NCI-H1694 (cell line): Measurements from ENCODE around the gene ORAI2.
A peak's percentile ranks its signal among the peaks of the same experiment; 100 is the strongest.
"Not testable (repeated sequence)": the region's sequence is repeated elsewhere in the genome, so short reads cannot be mapped to it uniquely, and the experiment has no call there.

Experiments used
- DNase-seq: peaks from one replicate; lab custom pipeline; 2025; lab: John Stamatoyannopoulos, UW

ORAI2 gene

DNA sequence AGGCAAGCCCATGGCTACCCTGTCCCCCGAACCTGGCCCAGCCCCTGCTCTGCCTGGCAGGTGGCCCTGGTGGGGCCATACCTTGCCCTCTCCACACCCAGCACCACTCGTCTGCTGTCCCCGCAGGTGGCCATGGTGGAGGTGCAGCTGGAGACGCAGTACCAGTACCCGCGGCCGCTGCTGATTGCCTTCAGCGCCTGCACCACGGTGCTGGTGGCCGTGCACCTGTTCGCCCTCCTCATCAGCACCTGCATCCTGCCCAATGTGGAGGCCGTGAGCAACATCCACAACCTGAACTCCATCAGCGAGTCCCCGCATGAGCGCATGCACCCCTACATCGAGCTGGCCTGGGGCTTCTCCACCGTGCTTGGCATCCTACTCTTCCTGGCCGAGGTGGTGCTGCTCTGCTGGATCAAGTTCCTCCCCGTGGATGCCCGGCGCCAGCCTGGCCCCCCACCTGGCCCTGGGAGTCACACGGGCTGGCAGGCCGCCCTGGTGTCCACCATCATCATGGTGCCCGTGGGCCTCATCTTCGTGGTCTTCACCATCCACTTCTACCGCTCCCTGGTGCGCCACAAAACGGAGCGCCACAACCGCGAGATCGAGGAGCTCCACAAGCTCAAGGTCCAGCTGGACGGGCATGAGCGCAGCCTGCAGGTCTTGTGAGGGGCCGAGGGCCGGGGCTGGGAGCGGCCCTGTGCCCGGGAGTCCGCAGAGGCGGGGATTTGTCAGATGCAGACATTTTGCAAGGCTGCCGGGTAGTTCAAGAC, 13.2 kb downstream of the ORAI2 start:
- DNase-seq: no peak

GRCh38 chr7:102447311-102447710, 13.9 kb downstream of the ORAI2 start:
- DNase-seq: no peak

- no peak for DNase-seq
Observed at GRCh38 chr7:102449136-102449535, 15.8 kb downstream of the ORAI2 start.

GRCh38 chr7:102450242-102450641, 16.9 kb downstream of the ORAI2 start:
- DNase-seq: peak; percentile 15

GRCh38 chr7:102451371-102452054, 18.1 kb downstream of the ORAI2 start:
- no peak for DNase-seq

DNA sequence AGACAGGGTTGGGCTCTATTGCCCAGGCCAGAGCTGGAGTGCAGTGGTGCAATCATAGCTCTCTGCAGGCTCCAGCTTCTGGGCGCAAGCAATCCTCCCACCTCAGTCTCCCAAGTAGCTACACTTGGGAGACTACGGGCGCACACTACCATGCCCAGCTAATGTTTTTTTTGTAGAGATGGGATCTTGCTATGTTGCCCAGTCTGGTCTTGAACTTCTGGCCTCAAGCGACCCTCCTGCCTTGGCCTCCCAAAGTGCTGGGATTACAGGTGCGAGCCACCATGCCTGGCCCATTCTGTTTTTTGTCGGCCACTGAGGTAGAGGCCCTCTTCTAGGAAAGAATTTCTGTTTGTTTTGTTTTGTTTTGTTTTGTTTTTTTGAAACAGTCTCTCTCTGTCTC, 19.1 kb downstream of the ORAI2 start:
- DNase-seq: no peak

GRCh38 chr7:102453319-102453718, 19.9 kb downstream of the ORAI2 start:
- no peak for DNase-seq

GRCh38 chr7:102454468-102454867, 21.1 kb downstream of the ORAI2 start:
- peak; percentile 42 for DNase-seq

- DNase-seq: not testable (repeated sequence)
Observed at GRCh38 chr7:102454932-102455331, 21.6 kb downstream of the ORAI2 start.

DNA sequence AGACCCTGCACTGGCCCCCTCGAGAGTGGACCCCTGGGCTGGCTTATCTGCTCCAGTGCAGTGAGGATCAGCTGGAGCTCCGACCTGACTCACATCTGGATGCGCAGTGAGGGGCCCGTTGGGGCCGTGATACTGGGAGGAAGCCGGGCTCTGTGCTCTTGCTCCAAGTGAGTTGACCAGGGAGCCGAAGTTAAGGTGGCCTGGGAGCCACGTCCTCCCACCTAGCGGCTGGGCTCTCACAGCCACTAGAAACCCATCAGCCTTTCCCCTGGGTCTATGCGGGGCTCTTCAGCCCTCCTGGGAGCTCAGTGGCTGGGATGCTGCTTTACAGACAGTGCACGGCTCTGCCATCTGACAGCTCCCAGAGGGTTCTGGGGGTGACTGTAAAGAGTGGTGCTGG, 22.2 kb downstream of the ORAI2 start:
- DNase-seq: no peak

GRCh38 chr7:102456327-102456726, 23.0 kb downstream of the ORAI2 start:
- no peak for DNase-seq

DNA sequence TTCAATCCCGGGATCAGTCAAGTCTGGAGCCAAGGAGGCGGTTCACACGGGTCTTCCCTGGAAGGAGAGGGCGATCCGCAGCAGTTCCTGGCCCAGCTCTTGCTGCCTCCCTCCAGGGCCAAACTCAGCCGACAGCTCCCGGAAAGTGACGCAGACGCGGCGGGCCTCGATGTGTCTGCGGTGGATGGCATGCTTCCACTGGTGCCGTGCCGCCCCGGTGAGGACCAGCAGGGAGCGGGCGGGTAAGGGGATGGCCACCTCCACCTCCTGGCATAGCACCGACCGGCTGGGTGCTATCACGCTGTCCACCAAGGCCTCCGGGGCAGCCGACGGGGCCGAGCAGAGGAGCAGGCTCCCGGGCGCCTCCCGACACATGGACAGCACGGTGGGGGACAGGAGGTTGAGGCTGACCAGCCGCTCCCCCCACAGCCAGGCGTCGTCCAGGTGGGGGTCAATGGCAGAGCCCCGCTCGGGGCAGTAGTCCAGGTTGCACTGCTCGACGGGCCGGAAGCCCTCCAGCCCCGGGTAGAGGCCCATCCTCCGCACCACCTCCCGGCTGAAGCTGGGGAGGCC, 24.1 kb downstream of the ORAI2 start:
- no peak for DNase-seq

DNA sequence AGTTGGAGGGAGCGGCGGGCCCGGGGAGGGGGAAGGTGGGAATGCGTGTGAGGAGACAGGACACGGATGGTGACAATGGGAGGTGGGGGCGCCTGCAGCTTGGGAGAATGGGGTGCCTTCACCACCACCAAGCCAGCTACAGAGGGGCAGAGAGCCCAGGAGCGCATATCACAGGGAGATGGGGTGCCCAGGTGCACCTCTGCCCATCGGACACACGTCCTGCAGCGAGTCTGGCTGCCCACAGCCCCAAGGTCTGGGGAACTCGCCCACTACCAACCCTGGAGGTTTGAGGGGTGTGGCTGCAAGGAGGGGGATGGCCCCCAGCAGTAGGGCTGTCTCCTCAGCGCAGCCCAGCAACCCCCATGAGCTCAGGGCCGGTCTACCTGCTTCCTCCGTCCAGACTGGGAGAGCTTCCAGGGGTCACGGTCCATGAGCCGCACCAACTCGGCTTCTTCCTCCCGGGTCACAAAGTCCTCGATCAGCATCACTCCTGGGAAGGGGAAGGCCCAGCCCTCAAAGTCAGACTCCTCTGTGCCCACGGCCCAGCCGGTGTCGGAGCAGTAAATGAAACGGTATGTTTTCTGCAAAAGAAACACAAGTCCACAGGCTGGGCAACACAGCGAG, 26.0 kb downstream of the ORAI2 start:
- no peak for DNase-seq

- no peak for DNase-seq
Observed at GRCh38 chr7:102460467-102460866, 27.1 kb downstream of the ORAI2 start.

DNA sequence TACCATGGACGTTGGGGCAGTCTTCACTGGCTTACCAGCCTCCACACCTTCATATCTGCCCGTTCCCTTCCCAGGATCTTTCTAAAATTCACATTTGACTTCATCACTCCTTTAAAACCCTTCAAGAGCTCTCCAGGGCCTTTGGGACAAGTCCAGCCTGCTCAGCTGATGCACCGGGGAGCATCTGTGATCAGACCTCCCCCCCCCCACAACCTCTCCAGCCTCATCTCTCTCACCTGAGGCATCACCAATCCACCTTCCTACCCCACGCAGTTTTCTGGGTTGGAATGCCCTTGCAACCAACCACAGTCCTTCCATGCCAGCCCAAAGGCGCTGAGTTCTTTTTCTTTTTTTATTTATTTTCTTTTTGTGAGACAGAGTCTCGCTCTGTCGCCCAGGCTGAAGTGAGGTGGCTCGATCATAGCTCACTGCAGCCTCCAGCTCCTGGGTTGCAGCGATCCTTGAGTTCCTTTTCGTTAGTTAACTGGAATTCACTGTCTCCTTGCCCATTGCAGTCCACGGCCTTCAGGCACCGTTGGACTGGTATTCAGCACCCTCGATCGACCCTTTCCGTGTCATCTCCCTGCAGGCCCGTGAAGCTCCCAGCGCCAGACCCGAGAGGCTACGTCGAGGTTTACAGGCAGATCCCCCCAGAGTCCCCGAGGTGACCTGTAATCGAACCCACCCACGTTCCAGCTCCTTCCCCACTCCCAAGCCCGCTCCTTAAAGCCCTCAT, 30.6 kb downstream of the ORAI2 start:
- no peak for DNase-seq

GRCh38 chr7:102464577-102465280, 31.4 kb downstream of the ORAI2 start, which contains the start of the genes ALKBH4 and LRWD1:
ALKBH4 (minus strand) TSS chr7:102464863; CDS start chr7:102464836, 27 bp downstream.
LRWD1 (plus strand) TSS chr7:102464984; CDS start chr7:102465081, 97 bp downstream.
- peak; percentile 66 for DNase-seq

GRCh38 chr7:102466097-102466496, 32.7 kb downstream of the ORAI2 start:
- DNase-seq: no peak

- DNase-seq: no peak
Observed at GRCh38 chr7:102467581-102468477, 34.5 kb downstream of the ORAI2 start.

GRCh38 chr7:102468478-102469350, 35.3 kb downstream of the ORAI2 start:
- DNase-seq: no peak
